ENCODE data around the gene LCT. TPM values are rescaled to one million over a fixed set of nuclear protein-coding genes. Genes with fewer than 3 reads are reported as not detected.
A peak's percentile ranks its signal among the peaks of the same experiment; 100 is the strongest.
"Not testable (repeated sequence)": the region's sequence is repeated elsewhere in the genome, so short reads cannot be mapped to it uniquely, and the experiment has no call there.

LCT gene
- total RNA-seq (10 to 100 TPM in 1 of 5 donors, under 1 TPM in 1, not detected in 3; 0.58 to 12.3 TPM), polyA plus RNA-seq (not detected)
- long read RNA-seq, donor 1, result 0 reads
- long read RNA-seq, donor 2, result 0 reads
- long read RNA-seq, donor 3, result 0 reads
- long read RNA-seq, donor 4, result 0 reads
- long read RNA-seq, donor 5, result 0 reads
- long read RNA-seq, donor 6, result 0 reads
- long read RNA-seq, donor 7, result 0 reads
- long read RNA-seq, donor 8, result 0 reads
- long read RNA-seq, donor 9, result 0 reads
- long read RNA-seq, donor 10, full-length matches to known transcripts, result 1 of 1 reads
- long read RNA-seq, donor 10, partial matches to known transcripts, result 0 of 1 reads
- long read RNA-seq, donor 10, other reads (novel, unspliced or antisense), result 0 of 1 reads

DNA sequence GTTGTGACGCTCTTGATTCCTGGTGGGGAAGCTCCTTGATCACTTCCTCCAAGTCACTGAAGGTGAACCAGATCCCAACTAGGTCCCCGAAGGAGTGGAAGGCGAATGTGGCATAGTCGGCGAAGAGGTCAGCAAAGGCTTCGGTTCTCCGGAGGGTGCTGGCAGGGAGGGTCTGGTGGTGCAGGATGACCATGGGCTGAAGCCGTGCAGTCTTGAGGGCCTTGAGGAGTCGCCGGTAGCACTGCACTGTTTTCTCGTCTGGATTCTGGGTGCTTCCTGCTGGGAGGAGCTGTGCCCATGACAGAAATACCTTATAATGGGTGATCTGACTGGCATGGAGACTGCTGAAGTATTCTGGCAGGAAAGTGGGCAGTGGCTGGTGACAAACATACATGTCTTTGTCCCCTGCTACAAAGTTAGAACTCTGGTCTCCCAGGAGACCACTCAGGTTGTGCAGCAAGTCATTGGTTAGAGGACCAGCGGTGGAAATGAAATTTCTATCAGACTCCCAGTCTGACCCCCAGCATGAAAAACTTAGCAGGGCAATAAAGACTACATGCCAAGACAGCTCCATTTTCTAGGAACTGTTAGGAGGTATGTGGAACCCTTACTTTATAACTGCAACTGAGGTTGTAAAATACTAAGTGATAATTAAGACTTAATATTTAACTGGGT, at the start of gene LCT:
LCT (minus strand) TSS at position 589 of the 675 bp plus-strand sequence; CDS start at position 574, 15 bp downstream.
- no peak for DNase-seq

GRCh38 chr2:135885709-135886108, 48.7 kb upstream of the LCT start:
- 82 to 95% (median 90%) methylated on average over 4 of the region's 4 CpGs for WGBS, 5 donors
- peaks cover 0 to 8% (median 0%) of the 10 kb centered on the region in 3 donors for H3K27me3 ChIP-seq
- intact Hi-C loops (cut with DNase I; ENCODE audit: low total_unique reads), result no loop called here
- no peaks in the 10 kb centered on the region for H3K4me1 ChIP-seq
- H3K4me3 ChIP-seq, result no peak overlapping the region
- no peaks in the 10 kb centered on the region for H3K9me3 ChIP-seq
- TF ChIP-seq POLR2A (IDR thresholded peaks at IDR 0.05), result no peak
- no peak for TF ChIP-seq CTCF (IDR thresholded peaks at IDR 0.05)
- TF ChIP-seq POLR2AphosphoS5 (IDR thresholded peaks at IDR 0.05), result no peak
- TF ChIP-seq EP300 (IDR thresholded peaks at IDR 0.05), result no peak
- no peak for DNase-seq
- no peaks in the 10 kb centered on the region for H3K36me3 ChIP-seq
- H3K27ac ChIP-seq, result no peak overlapping the region

More for the DNA sequence above, at the start of gene LCT:
- Histone ChIP-seq H3K4me3 (no peak within 1 kb of the TSS), H3K27ac (no peak within 1 kb of the TSS), H3K27me3 (no peaks in the 10 kb centered on the region), H3K9me3 (no peaks in the 10 kb centered on the region), H3K36me3 (peaks cover 0 to under 1% (median 0%) of the 10 kb centered on the region in 4 donors), H3K4me1 (peaks cover 0 to 10% (median 0%) of the 10 kb centered on the region in 4 donors)
- WGBS, 5 donors, result 91 to 96% (median 95%) methylated on average over 12 of the region's 12 CpGs
- TF ChIP-seq EP300 (IDR thresholded peaks at IDR 0.05), result no peak
- no peak for TF ChIP-seq POLR2A (IDR thresholded peaks at IDR 0.05)
- no peak for TF ChIP-seq CTCF (IDR thresholded peaks at IDR 0.05)
- no peak for TF ChIP-seq POLR2AphosphoS5 (IDR thresholded peaks at IDR 0.05)
- intact Hi-C loops (cut with DNase I; ENCODE audit: low total_unique reads), result no loop called here

GRCh38 chr2:135882415-135882814, 45.4 kb upstream of the LCT start:
- TF ChIP-seq POLR2A (IDR thresholded peaks at IDR 0.05), result no peak
- TF ChIP-seq POLR2AphosphoS5 (IDR thresholded peaks at IDR 0.05), result no peak
- TF ChIP-seq EP300 (IDR thresholded peaks at IDR 0.05), result no peak
- TF ChIP-seq CTCF (IDR thresholded peaks at IDR 0.05), result no peak
- intact Hi-C loops (cut with DNase I; ENCODE audit: low total_unique reads), result no loop called here
- Histone ChIP-seq H3K27ac (no peak overlapping the region), H3K36me3 (no peaks in the 10 kb centered on the region), H3K9me3 (no peaks in the 10 kb centered on the region), H3K4me1 (no peaks in the 10 kb centered on the region), H3K4me3 (no peak overlapping the region), H3K27me3 (peaks cover 0 to 8% (median 0%) of the 10 kb centered on the region in 3 donors)
- no peak for DNase-seq
- WGBS, 5 donors, result 58 to 70% (median 68%) methylated on average over 3 of the region's 3 CpGs

DNA sequence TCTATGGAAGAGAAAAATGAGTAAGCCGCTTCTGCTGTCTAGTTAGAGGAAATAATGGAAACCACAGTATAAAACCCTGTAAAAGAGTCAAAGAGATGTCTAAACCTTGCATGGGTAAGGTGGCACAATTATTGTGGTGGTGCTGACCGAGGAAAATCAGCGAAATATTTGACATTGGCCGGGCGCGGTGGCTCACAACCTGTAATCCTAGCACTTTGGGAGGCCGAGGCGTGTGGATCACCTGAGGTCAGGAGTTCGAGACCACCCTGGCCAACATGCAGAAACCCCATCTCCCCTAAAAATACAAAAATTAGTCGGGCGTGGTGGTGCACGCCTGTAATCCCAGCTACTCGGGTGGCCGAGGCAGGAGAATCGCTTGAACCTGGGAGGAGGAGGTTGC, 39.8 kb upstream of the LCT start:
- not testable (repeated sequence) for H3K27me3 ChIP-seq, H3K9me3 ChIP-seq, DNase-seq
- intact Hi-C loops (cut with DNase I; ENCODE audit: low total_unique reads), result loop anchor here (10.0 kb wide), 1 partner anchor 142 kb away; no protein-coding TSS in a partner anchor
- 81 to 87% (median 84%) methylated on average over 15 of the region's 15 CpGs for WGBS, 5 donors
- peaks cover 0 to 11% (median 8%) of the 10 kb centered on the region in 4 donors for H3K36me3 ChIP-seq
- peak overlapping the region in 4 of 5 donors; percentile 83 to 93 (median 86) for H3K27ac ChIP-seq
- H3K4me1 ChIP-seq, result peaks cover 0 to 30% (median 20%) of the 10 kb centered on the region in 4 donors
- H3K4me3 ChIP-seq, result peak overlapping the region; percentile 66 to 93 (median 81)

Measured in stomach (tissue), 19 donors.